HUES64 (cell line): ENCODE results near the gene CABLES1.

Experiments used
- H3K27ac ChIP-seq: 2 replicates; pipeline ENCODE4 v1.7.0; 2013; ENCODE audit warnings: low read depth, low read length, inconsistent platforms
- H3K27me3 ChIP-seq: 2 replicates; pipeline ENCODE4 v1.6.1; 2013; ENCODE audit warnings: mild to moderate bottlenecking, low read length; ENCODE audit not compliant: insufficient read depth
- H3K36me3 ChIP-seq: 2 replicates; pipeline ENCODE4 v1.6.1; 2013; ENCODE audit warnings: mild to moderate bottlenecking, low read length; ENCODE audit not compliant: insufficient read depth
- H3K4me1 ChIP-seq: 2 replicates; pipeline ENCODE4 v1.6.1; 2013; ENCODE audit warnings: mild to moderate bottlenecking, low read length, moderate library complexity; ENCODE audit not compliant: insufficient read depth
- H3K4me3 ChIP-seq: 2 replicates; pipeline ENCODE4 v1.5.1; 2013; ENCODE audit warnings: mild to moderate bottlenecking, low read length, moderate library complexity
- H3K9ac ChIP-seq: 2 replicates; pipeline ENCODE4 v1.6.1; 2013; ENCODE audit warnings: mild to moderate bottlenecking, low read depth, low read length
- H3K9me3 ChIP-seq: 2 replicates; pipeline ENCODE4 v1.6.1; 2013; ENCODE audit warnings: low read depth, low read length; ENCODE audit not compliant: insufficient read depth
- WGBS: fragments of 150-250, 120-280 bp; methylation state at CpG from one replicate; pipeline ENCODE4 v1.1.7; 2013; ENCODE audit warnings: missing lambda C conversion rate; 5-methylcytosine and 5-hydroxymethylcytosine counted together

CABLES1 gene

GRCh38 chr18:23133860-23134779 is 1.2 kb upstream of the CABLES1 start:
- H3K4me3 ChIP-seq: peak overlapping the region; percentile 75
- WGBS: 2% methylated on average over 16 of the region's 18 CpGs
- peak overlapping the region; percentile 85 for H3K9ac ChIP-seq
- H3K9me3 ChIP-seq: no peaks in the 10 kb centered on the region
- peak overlapping the region; percentile 93 for H3K27ac ChIP-seq
- peaks cover 19% of the 10 kb centered on the region for H3K27me3 ChIP-seq
- H3K36me3 ChIP-seq: no peaks in the 10 kb centered on the region
- peaks cover 42% of the 10 kb centered on the region for H3K4me1 ChIP-seq

- peaks cover 37% of the 10 kb centered on the region for H3K4me1 ChIP-seq
These were observed 453 bp downstream of the CABLES1 start for GRCh38 chr18:23135550-23136325.

GRCh38 chr18:23136326-23137096 is 1.2 kb downstream of the CABLES1 start:
- Histone ChIP-seq H3K4me1 (peaks cover 37% of the 10 kb centered on the region), H3K4me3 (peak overlapping the region; percentile 75), H3K9me3 (no peaks in the 10 kb centered on the region), H3K27me3 (peaks cover 19% of the 10 kb centered on the region), H3K27ac (no peak overlapping the region), H3K9ac (peak overlapping the region; percentile 85), H3K36me3 (peaks cover 5% of the 10 kb centered on the region; the same call in 1 of the 2 replicates)
- WGBS: under 1% methylated on average over 72 of the region's 72 CpGs

More at GRCh38 chr18:23135550-23136325, 453 bp downstream of the CABLES1 start:
- peaks cover 5% of the 10 kb centered on the region; the same call in 1 of the 2 replicates for H3K36me3 ChIP-seq
- peak overlapping the region; percentile 85 for H3K9ac ChIP-seq
- peaks cover 19% of the 10 kb centered on the region for H3K27me3 ChIP-seq
- no peaks in the 10 kb centered on the region for H3K9me3 ChIP-seq
- peak overlapping the region; percentile 75 for H3K4me3 ChIP-seq
- under 1% methylated on average over 134 of the region's 134 CpGs for WGBS
- 0 out of 2 replicates have a peak overlapping the region, but pooled peaks have one; percentile 61 for H3K27ac ChIP-seq

- Histone ChIP-seq H3K9ac (peak overlapping the region; percentile 85), H3K27me3 (peaks cover 19% of the 10 kb centered on the region), H3K36me3 (peaks cover 5% of the 10 kb centered on the region; the same call in 1 of the 2 replicates), H3K27ac (no peak overlapping the region), H3K9me3 (no peaks in the 10 kb centered on the region), H3K4me3 (peak overlapping the region; percentile 75), H3K4me1 (peaks cover 38% of the 10 kb centered on the region)
- WGBS: 2% methylated on average over 12 of the region's 12 CpGs
These were observed 1.9 kb downstream of the CABLES1 start for GRCh38 chr18:23137097-23137635.

- WGBS: 73% methylated on average over 9 of the region's 9 CpGs
- H3K4me1 ChIP-seq: peaks cover 36% of the 10 kb centered on the region
- H3K27me3 ChIP-seq: peaks cover 19% of the 10 kb centered on the region
- H3K9me3 ChIP-seq: no peaks in the 10 kb centered on the region
- peak overlapping the region; percentile 75 for H3K4me3 ChIP-seq
- no peak overlapping the region for H3K27ac ChIP-seq
- H3K9ac ChIP-seq: no peak overlapping the region
- H3K36me3 ChIP-seq: peaks cover 5% of the 10 kb centered on the region; the same call in 1 of the 2 replicates
These were observed 2.5 kb downstream of the CABLES1 start for GRCh38 chr18:23137788-23138216.

GRCh38 chr18:23138471-23138870 is 3.2 kb downstream of the CABLES1 start:
- WGBS: 93% methylated on average over 5 of the region's 5 CpGs
- Histone ChIP-seq H3K27me3 (peaks cover 19% of the 10 kb centered on the region), H3K9me3 (no peaks in the 10 kb centered on the region), H3K36me3 (peaks cover 5% of the 10 kb centered on the region; the same call in 1 of the 2 replicates), H3K4me3 (no peak overlapping the region), H3K27ac (no peak overlapping the region), H3K4me1 (peaks cover 34% of the 10 kb centered on the region), H3K9ac (no peak overlapping the region)

GRCh38 chr18:23141104-23141999 is 6.1 kb downstream of the CABLES1 start:
- Histone ChIP-seq H3K4me3 (no peak overlapping the region), H3K27ac (peak overlapping the region; percentile 13; the same call in 1 of the 2 replicates), H3K9me3 (no peaks in the 10 kb centered on the region), H3K27me3 (peaks cover 8% of the 10 kb centered on the region), H3K4me1 (peaks cover 32% of the 10 kb centered on the region), H3K36me3 (peaks cover 5% of the 10 kb centered on the region; the same call in 1 of the 2 replicates), H3K9ac (no peak overlapping the region)
- WGBS: 79% methylated on average over 12 of the region's 12 CpGs

GRCh38 chr18:23142251-23142929 is 7.1 kb downstream of the CABLES1 start:
- H3K36me3 ChIP-seq: peaks cover 5% of the 10 kb centered on the region; the same call in 1 of the 2 replicates
- H3K27me3 ChIP-seq: no peaks in the 10 kb centered on the region
- H3K27ac ChIP-seq: no peak overlapping the region
- 95% methylated on average over 5 of the region's 6 CpGs for WGBS
- no peak overlapping the region for H3K4me3 ChIP-seq
- H3K9ac ChIP-seq: no peak overlapping the region
- peaks cover 28% of the 10 kb centered on the region for H3K4me1 ChIP-seq
- H3K9me3 ChIP-seq: no peaks in the 10 kb centered on the region

GRCh38 chr18:23143016-23143814 is 7.9 kb downstream of the CABLES1 start:
- Histone ChIP-seq H3K9ac (no peak overlapping the region), H3K4me1 (peaks cover 20% of the 10 kb centered on the region), H3K36me3 (peaks cover 5% of the 10 kb centered on the region; the same call in 1 of the 2 replicates), H3K4me3 (no peak overlapping the region), H3K27ac (no peak overlapping the region), H3K27me3 (no peaks in the 10 kb centered on the region), H3K9me3 (no peaks in the 10 kb centered on the region)
- 92% methylated on average over 10 of the region's 10 CpGs for WGBS
